Neural cell (in vitro differentiated cells): Measurements from ENCODE around the gene NFAM1. TPM values are rescaled to one million over a fixed set of nuclear protein-coding genes. Genes with fewer than 3 reads are reported as not detected.

ENCODE experiments used
- H2AFZ ChIP-seq: fragments of 200-600, 300-800 bp; sonication (generic), shearing (Covaris generic); 2 replicates; pipeline ENCODE4 v1.6.0; 2014; ENCODE audit warnings: low read depth, mild to moderate bottlenecking, antibody characterized with exemption, low read length, moderate library complexity
- H3F3A ChIP-seq: fragments of 200-600 bp; shearing (Covaris generic); 2 replicates; pipeline ENCODE4 v1.6.1; 2016; ENCODE audit warnings: mild to moderate bottlenecking, moderate library complexity, mixed read lengths, antibody characterized with exemption, low read length; ENCODE audit not compliant: insufficient read depth, poor library complexity, severe bottlenecking
- H3K27ac ChIP-seq: fragments of 200-600, 300-800 bp; sonication (generic), shearing (Covaris generic); 2 replicates; pipeline ENCODE4 v1.5.1; 2014; ENCODE audit warnings: mild to moderate bottlenecking, low read length, moderate library complexity
- H3K27me3 ChIP-seq: fragments of 300-800, 200-600 bp; sonication (generic), shearing (Covaris generic); 2 replicates; pipeline ENCODE4 v1.6.0; 2014; ENCODE audit warnings: mild to moderate bottlenecking, low read depth, low read length, moderate library complexity; ENCODE audit not compliant: insufficient read depth
- H3K36me3 ChIP-seq: fragments of 300-800, 200-600 bp; sonication (generic), shearing (Covaris generic); 2 replicates; pipeline ENCODE4 v1.5.1; 2014; ENCODE audit warnings: mild to moderate bottlenecking, antibody characterized with exemption, low read length, moderate library complexity; ENCODE audit not compliant: insufficient read depth
- H3K4me2 ChIP-seq: fragments of 300-800, 200-600 bp; sonication (generic), shearing (Covaris generic); 2 replicates; pipeline ENCODE4 v1.6.0; 2014; ENCODE audit warnings: mild to moderate bottlenecking, low read length
- H3K4me3 ChIP-seq: fragments of 300-800, 200-600 bp; sonication (generic), shearing (Covaris generic); 2 replicates; pipeline ENCODE4 v1.5.1; 2014; ENCODE audit warnings: mild to moderate bottlenecking, low read length, moderate library complexity
- H3K79me2 ChIP-seq: fragments of 200-600 bp; shearing (Covaris generic); replicated peaks from 2 replicates; pipeline ENCODE4 v1.6.0; 2014; ENCODE audit warnings: mild to moderate bottlenecking, low read length, moderate library complexity; ENCODE audit not compliant: insufficient read depth
- H3K9ac ChIP-seq: fragments of 300-800, 200-600 bp; sonication (generic), shearing (Covaris generic); 2 replicates; pipeline ENCODE4 v1.6.1; 2016; ENCODE audit warnings: mild to moderate bottlenecking, low read length, mixed read lengths
- H3K9me2 ChIP-seq: fragments of 200-600 bp; shearing (Covaris generic); 2 replicates; pipeline ENCODE4 v1.6.1; 2016; ENCODE audit warnings: mild to moderate bottlenecking, low read length, mixed read lengths; ENCODE audit not compliant: insufficient read depth
- H3K9me3 ChIP-seq: fragments of 200-600, 300-800 bp; sonication (generic), shearing (Covaris generic); 2 replicates; pipeline ENCODE4 v1.6.1; 2016; ENCODE audit warnings: mild to moderate bottlenecking, mixed run types, low read length, moderate library complexity, mixed read lengths
- H4K20me1 ChIP-seq: fragments of 200-600 bp; shearing (Covaris generic); 2 replicates; pipeline ENCODE4 v1.6.1; 2016; ENCODE audit warnings: mild to moderate bottlenecking, mixed run types; ENCODE audit not compliant: insufficient read depth
- EP300 ChIP-seq: fragments of 450-650 bp; conservative IDR thresholded peaks from 2 replicates; pipeline ENCODE4 v1.6.1; 2014; ENCODE audit warnings: antibody characterized with exemption, mild to moderate bottlenecking, moderate library complexity; ENCODE audit not compliant: poor library complexity, severe bottlenecking
- EZH2 ChIP-seq: fragments of 200-600, 300-800 bp; shearing (Covaris generic), sonication (generic); IDR thresholded peaks from 2 replicates; pipeline ENCODE4 v1.6.1; 2014; ENCODE audit warnings: antibody characterized with exemption, low read length, borderline replicate concordance, mild to moderate bottlenecking; ENCODE audit not compliant: insufficient read depth, poor library complexity, severe bottlenecking
- MXI1 ChIP-seq: fragments of 450-650 bp; conservative IDR thresholded peaks from 2 replicates; pipeline ENCODE4 v1.6.1; 2014; ENCODE audit warnings: antibody characterized with exemption, mild to moderate bottlenecking; ENCODE audit not compliant: poor library complexity, severe bottlenecking
- POLR2AphosphoS5 ChIP-seq: IDR thresholded peaks from 2 replicates; pipeline ENCODE4 v1.6.1; 2012
- RAD21 ChIP-seq: fragments of 450-650 bp; conservative IDR thresholded peaks from 2 replicates; pipeline ENCODE4 v1.6.1; 2014; ENCODE audit warnings: antibody characterized with exemption, mild to moderate bottlenecking, moderate library complexity
- REST ChIP-seq: IDR thresholded peaks from 2 replicates; pipeline ENCODE4 v1.6.1; 2012; ENCODE audit warnings: borderline replicate concordance
- SMC3 ChIP-seq: fragments of 450-650 bp; conservative IDR thresholded peaks from 2 replicates; pipeline ENCODE4 v1.6.1; 2014; ENCODE audit warnings: antibody characterized with exemption, mild to moderate bottlenecking, moderate library complexity; ENCODE audit not compliant: poor library complexity
- TAF1 ChIP-seq: IDR thresholded peaks from 2 replicates; pipeline ENCODE4 v1.6.1; 2012; ENCODE audit warnings: low read depth
- polyA plus RNA-seq: library from polyadenylated mRNA; depleted of rRNA; stranded (reverse); fragments of >200 nt; gene quantifications from 2 replicates; pipeline ENCODE4 v1.2.3, GENCODE V29; 2014
- TF ChIP-seq, protein P1 (sequence below): fragments of 450-650 bp; IDR thresholded peaks from 2 replicates; pipeline ENCODE4 v1.5.1; 2014; ENCODE audit warnings: antibody characterized with exemption, mild to moderate bottlenecking, moderate library complexity; ENCODE audit not compliant: poor library complexity, severe bottlenecking

Gene NFAM1
- polyA plus RNA-seq, 1 donor from 2014 or later: 0.05 TPM

- no peaks in the 10 kb centered on the region for H3K79me2 ChIP-seq
- H3F3A ChIP-seq: peaks cover 5% of the 10 kb centered on the region
- no peaks in the 10 kb centered on the region for H3K9me2 ChIP-seq
- no peaks in the 10 kb centered on the region for H3K9me3 ChIP-seq
- H4K20me1 ChIP-seq: no peaks in the 10 kb centered on the region
- TF ChIP-seq EP300 (peak; percentile 71), POLR2AphosphoS5 (peak; percentile 62), EZH2 (no peak), RAD21 (peak; percentile 42), MXI1 (peak; percentile 82), SMC3 (peak; percentile 52), REST (peak; percentile 60), TAF1 (no peak)
- TF ChIP-seq, protein P1, sequence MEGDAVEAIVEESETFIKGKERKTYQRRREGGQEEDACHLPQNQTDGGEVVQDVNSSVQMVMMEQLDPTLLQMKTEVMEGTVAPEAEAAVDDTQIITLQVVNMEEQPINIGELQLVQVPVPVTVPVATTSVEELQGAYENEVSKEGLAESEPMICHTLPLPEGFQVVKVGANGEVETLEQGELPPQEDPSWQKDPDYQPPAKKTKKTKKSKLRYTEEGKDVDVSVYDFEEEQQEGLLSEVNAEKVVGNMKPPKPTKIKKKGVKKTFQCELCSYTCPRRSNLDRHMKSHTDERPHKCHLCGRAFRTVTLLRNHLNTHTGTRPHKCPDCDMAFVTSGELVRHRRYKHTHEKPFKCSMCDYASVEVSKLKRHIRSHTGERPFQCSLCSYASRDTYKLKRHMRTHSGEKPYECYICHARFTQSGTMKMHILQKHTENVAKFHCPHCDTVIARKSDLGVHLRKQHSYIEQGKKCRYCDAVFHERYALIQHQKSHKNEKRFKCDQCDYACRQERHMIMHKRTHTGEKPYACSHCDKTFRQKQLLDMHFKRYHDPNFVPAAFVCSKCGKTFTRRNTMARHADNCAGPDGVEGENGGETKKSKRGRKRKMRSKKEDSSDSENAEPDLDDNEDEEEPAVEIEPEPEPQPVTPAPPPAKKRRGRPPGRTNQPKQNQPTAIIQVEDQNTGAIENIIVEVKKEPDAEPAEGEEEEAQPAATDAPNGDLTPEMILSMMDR: no peak
- peak overlapping the region; percentile 67 for H3K9ac ChIP-seq
- no peaks in the 10 kb centered on the region for H3K27me3 ChIP-seq
- no peak overlapping the region for H2AFZ ChIP-seq
- H3K27ac ChIP-seq: peak overlapping the region; percentile 95
- peak overlapping the region; percentile 3 for H3K4me2 ChIP-seq
- peak overlapping the region; percentile 51 for H3K4me3 ChIP-seq
- H3K36me3 ChIP-seq: no peaks in the 10 kb centered on the region
These were observed 43.9 kb downstream of the NFAM1 start for GRCh38 chr22:42388130-42388797.

DNA sequence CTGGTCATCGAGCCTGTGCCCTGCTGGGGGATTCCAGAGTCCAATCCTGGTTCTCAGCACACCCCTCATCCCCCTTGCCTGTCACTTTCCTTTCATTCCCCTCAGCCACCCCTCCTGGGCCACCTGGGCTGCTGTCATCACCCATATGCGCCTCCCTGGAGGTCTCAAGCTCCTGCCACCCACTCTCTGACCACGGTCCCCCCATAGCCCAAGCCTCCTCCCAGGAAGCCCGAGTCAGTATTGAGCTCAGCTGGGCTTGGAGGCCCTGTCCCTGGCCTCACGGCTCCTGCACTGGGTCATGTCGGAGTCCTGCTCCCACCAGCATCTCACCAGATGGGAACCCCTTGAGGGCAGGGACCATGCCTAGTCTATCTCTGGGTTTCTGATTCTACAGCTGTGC, 44.6 kb downstream of the NFAM1 start:
- Histone ChIP-seq H3K9me3 (no peaks in the 10 kb centered on the region), H3K9ac (peak overlapping the region; percentile 61)
- TF ChIP-seq MXI1 (no peak), RAD21 (no peak)

DNA sequence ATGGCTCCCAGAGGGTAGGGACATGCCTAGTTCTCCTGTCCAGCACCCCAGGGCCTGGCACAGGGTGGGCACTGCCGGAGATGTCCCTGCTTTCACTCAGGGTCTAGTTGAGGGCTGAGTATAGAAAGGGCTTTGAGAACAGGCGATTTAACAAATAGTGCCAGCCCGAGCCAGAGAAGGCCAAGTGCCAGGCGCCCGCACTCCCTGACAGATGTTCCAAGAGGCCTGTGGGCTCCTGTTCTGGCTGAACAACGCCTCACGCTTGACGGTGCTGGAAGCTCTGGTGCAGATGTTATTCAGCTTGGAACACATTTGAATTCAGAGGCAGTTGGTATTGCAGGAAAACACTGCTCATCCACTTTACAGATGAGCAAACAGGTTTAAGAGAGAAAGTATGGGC, 46.5 kb downstream of the NFAM1 start:
- no peak overlapping the region for H3K27ac ChIP-seq
- no peak overlapping the region for H3K9ac ChIP-seq

More for the DNA sequence above, 44.6 kb downstream of the NFAM1 start:
- H3K36me3 ChIP-seq: no peaks in the 10 kb centered on the region
- peaks cover 5% of the 10 kb centered on the region for H3F3A ChIP-seq
- peak overlapping the region; percentile 51 for H3K4me3 ChIP-seq
- no peaks in the 10 kb centered on the region for H4K20me1 ChIP-seq
- peak overlapping the region; percentile 95 for H3K27ac ChIP-seq
- H3K4me2 ChIP-seq: peak overlapping the region; percentile 3
- no peaks in the 10 kb centered on the region for H3K79me2 ChIP-seq
- no peak overlapping the region for H2AFZ ChIP-seq
- no peaks in the 10 kb centered on the region for H3K27me3 ChIP-seq
- no peaks in the 10 kb centered on the region for H3K9me2 ChIP-seq

More for the DNA sequence above, 46.5 kb downstream of the NFAM1 start:
- H3F3A ChIP-seq: peaks cover 5% of the 10 kb centered on the region
- H3K79me2 ChIP-seq: no peaks in the 10 kb centered on the region
- no peaks in the 10 kb centered on the region for H3K9me3 ChIP-seq
- no peak overlapping the region for H2AFZ ChIP-seq
- H3K4me2 ChIP-seq: no peak overlapping the region
- no peaks in the 10 kb centered on the region for H3K36me3 ChIP-seq
- no peak overlapping the region for H3K4me3 ChIP-seq
- H3K9me2 ChIP-seq: no peaks in the 10 kb centered on the region
- no peaks in the 10 kb centered on the region for H4K20me1 ChIP-seq
- no peaks in the 10 kb centered on the region for H3K27me3 ChIP-seq
- TF ChIP-seq, protein P1: no peak
